ENCODE data around the gene MYO18A. TPM values are rescaled to one million over a fixed set of nuclear protein-coding genes. Genes with fewer than 3 reads are reported as not detected.
A peak's percentile ranks its signal among the peaks of the same experiment; 100 is the strongest.

MYO18A gene
- total RNA-seq, 1 donor from 2014 or later, result 373 TPM

GRCh38 chr17:29138971-29139691 lies 41.1 kb downstream of the MYO18A start:
- peak; percentile 85 for DNase-seq (ENCODE audit: missing footprints)
- intact Hi-C loops (cut with DNase I), result loop anchor here (2.0 kb wide), 1 partner anchor 14 kb away; no protein-coding TSS in a partner anchor
- peak; percentile 58 for ATAC-seq

- no peak for ATAC-seq
- peak; percentile 35 for DNase-seq (ENCODE audit: missing footprints)
- intact Hi-C loops (cut with DNase I), result loop anchor here (2.0 kb wide), 1 partner anchor 14 kb away; no protein-coding TSS in a partner anchor
Measured at GRCh38 chr17:29138184-29138955, 41.8 kb downstream of the MYO18A start.

GRCh38 chr17:29136998-29137730 lies 43.0 kb downstream of the MYO18A start:
- no peak for ATAC-seq
- DNase-seq (ENCODE audit: missing footprints), result no peak
- intact Hi-C loops (cut with DNase I), result no loop called here

GRCh38 chr17:29135464-29135863 lies 44.7 kb downstream of the MYO18A start:
- intact Hi-C loops (cut with DNase I), result no loop called here
- no peak for ATAC-seq
- no peak for DNase-seq (ENCODE audit: missing footprints)

GRCh38 chr17:29133121-29133713 lies 47.0 kb downstream of the MYO18A start:
- DNase-seq (ENCODE audit: missing footprints) (no peak), ATAC-seq (peak; percentile 85)
- intact Hi-C loops (cut with DNase I), result no loop called here

GRCh38 chr17:29131814-29132682 lies 48.1 kb downstream of the MYO18A start:
- ATAC-seq (no peak), DNase-seq (ENCODE audit: missing footprints) (no peak)
- intact Hi-C loops (cut with DNase I), result no loop called here

GRCh38 chr17:29129731-29130130 lies 50.5 kb downstream of the MYO18A start:
- peak; percentile 21 for ATAC-seq
- no peak for DNase-seq (ENCODE audit: missing footprints)
- intact Hi-C loops (cut with DNase I), result no loop called here

GRCh38 chr17:29127840-29128239 lies 52.4 kb downstream of the MYO18A start:
- ATAC-seq (no peak), DNase-seq (ENCODE audit: missing footprints) (no peak)
- intact Hi-C loops (cut with DNase I), result no loop called here

GRCh38 chr17:29126268-29126930 lies 53.8 kb downstream of the MYO18A start:
- DNase-seq (ENCODE audit: missing footprints), result no peak
- intact Hi-C loops (cut with DNase I), result no loop called here
- no peak for ATAC-seq

GRCh38 chr17:29125651-29126050 lies 54.5 kb downstream of the MYO18A start:
- DNase-seq (ENCODE audit: missing footprints), result no peak
- ATAC-seq, result no peak
- intact Hi-C loops (cut with DNase I), result loop anchor here (2.0 kb wide), 1 partner anchor 13 kb away; no protein-coding TSS in a partner anchor

- intact Hi-C loops (cut with DNase I), result loop anchor here (2.0 kb wide), 1 partner anchor 14 kb away; no protein-coding TSS in a partner anchor
- ATAC-seq (peak; percentile 15), DNase-seq (ENCODE audit: missing footprints) (no peak)
Measured at GRCh38 chr17:29124925-29125273, 55.3 kb downstream of the MYO18A start.

- peak; percentile 67 for ATAC-seq
- no peak for DNase-seq (ENCODE audit: missing footprints)
- intact Hi-C loops (cut with DNase I), result loop anchor here (2.0 kb wide), 1 partner anchor 14 kb away; no protein-coding TSS in a partner anchor
Measured at GRCh38 chr17:29124135-29124924, 55.9 kb downstream of the MYO18A start.

- ATAC-seq, result no peak
- no peak for DNase-seq (ENCODE audit: missing footprints)
- intact Hi-C loops (cut with DNase I), result no loop called here
Measured at GRCh38 chr17:29123111-29123510, 57.1 kb downstream of the MYO18A start.

GRCh38 chr17:29121442-29121841 lies 58.8 kb downstream of the MYO18A start:
- no peak for ATAC-seq
- intact Hi-C loops (cut with DNase I), result no loop called here
- no peak for DNase-seq (ENCODE audit: missing footprints)

- intact Hi-C loops (cut with DNase I), result no loop called here
- DNase-seq (ENCODE audit: missing footprints), result peak; percentile 48
- ATAC-seq, result no peak
Measured at GRCh38 chr17:29120433-29120832, 59.8 kb downstream of the MYO18A start.

GRCh38 chr17:29119265-29119664 lies 60.9 kb downstream of the MYO18A start:
- intact Hi-C loops (cut with DNase I), result no loop called here
- DNase-seq (ENCODE audit: missing footprints), result no peak
- no peak for ATAC-seq

All from Right ventricle myocardium inferior (tissue), 1 donor.